HepG2 (cell line): ENCODE data around the gene ASL. TPM values are rescaled to one million over a fixed set of nuclear protein-coding genes. Genes with fewer than 3 reads are reported as not detected.
A peak's percentile ranks its signal among the peaks of the same experiment; 100 is the strongest.

Experiments
- ATF1 ChIP-seq: IDR thresholded peaks from 2 replicates; pipeline ENCODE4 v1.6.1; 2016; ENCODE audit warnings: mild to moderate bottlenecking, control low read depth
- BHLHE40 ChIP-seq: IDR thresholded peaks from 2 replicates; pipeline ENCODE4 v1.6.1; 2011; ENCODE audit warnings: low read length, improper control_type of control experiment
- CEBPB ChIP-seq: IDR thresholded peaks from 2 replicates; pipeline ENCODE4 v1.6.1; 2011; ENCODE audit warnings: low read depth, low read length, improper control_type of control experiment, borderline replicate concordance
- CTCF ChIP-seq: sonication (generic); formaldehyde crosslinking; IDR thresholded peaks from 2 replicates; pipeline ENCODE4 v1.5.0; 2020; ENCODE audit warnings: mild to moderate bottlenecking, missing genetic modification reagents, moderate library complexity
- HDAC1 ChIP-seq: sonication (generic); formaldehyde crosslinking; IDR thresholded peaks from 2 replicates; pipeline ENCODE4 v1.5.1; 2020; ENCODE audit warnings: mild to moderate bottlenecking, missing genetic modification reagents
- HDAC2 ChIP-seq: sonication (generic); formaldehyde crosslinking; IDR thresholded peaks from 2 replicates; pipeline ENCODE4 v1.4.0; 2020; ENCODE audit warnings: missing genetic modification reagents
- IRF1 ChIP-seq: sonication (generic); formaldehyde crosslinking; IDR thresholded peaks from 2 replicates; pipeline ENCODE4 v1.4.0; 2020; ENCODE audit warnings: low read depth, mild to moderate bottlenecking, missing genetic modification reagents
- KAT7 ChIP-seq: IDR thresholded peaks from 2 replicates; pipeline ENCODE4 v1.6.1; 2018; ENCODE audit warnings: borderline replicate concordance, missing compliant biosample characterization
- KLF11 ChIP-seq: IDR thresholded peaks from 2 replicates; pipeline ENCODE4 v1.6.1; 2016; ENCODE audit warnings: missing compliant biosample characterization
- MYC ChIP-seq: sonication (generic); formaldehyde crosslinking; IDR thresholded peaks from 2 replicates; pipeline ENCODE4 v1.9.0; 2021; ENCODE audit warnings: missing genetic modification reagents, borderline replicate concordance
- PAXIP1 ChIP-seq: sonication (generic); formaldehyde crosslinking; conservative IDR thresholded peaks from 2 replicates; pipeline ENCODE4 v1.4.0; 2020; ENCODE audit warnings: mild to moderate bottlenecking, missing genetic modification reagents, moderate library complexity
- SNAPC5 ChIP-seq: sonication (generic); formaldehyde crosslinking; IDR thresholded peaks from 2 replicates; pipeline ENCODE4 v1.8.1; 2023; ENCODE audit warnings: mild to moderate bottlenecking, missing genetic modification reagents, borderline replicate concordance
- TOPORS ChIP-seq: sonication (generic); formaldehyde crosslinking; IDR thresholded peaks from 2 replicates; pipeline ENCODE4 v1.8.0; 2023; ENCODE audit warnings: mild to moderate bottlenecking, missing genetic modification reagents
- ZMYM4 ChIP-seq: sonication (generic); formaldehyde crosslinking; IDR thresholded peaks from 2 replicates; pipeline ENCODE4 v1.8.1; 2023; ENCODE audit warnings: mild to moderate bottlenecking, missing genetic modification reagents
- ZNF10 ChIP-seq: sonication (generic); formaldehyde crosslinking; IDR thresholded peaks from 2 replicates; pipeline ENCODE4 v1.4.0; 2020; ENCODE audit warnings: mild to moderate bottlenecking, low read depth, missing genetic modification reagents, borderline replicate concordance
- ZNF136 ChIP-seq: sonication (generic); formaldehyde crosslinking; IDR thresholded peaks from 2 replicates; pipeline ENCODE4 v1.8.1; 2022; ENCODE audit warnings: low read depth, mild to moderate bottlenecking, moderate library complexity, missing genetic modification reagents
- ZNF562 ChIP-seq: sonication (generic); formaldehyde crosslinking; IDR thresholded peaks from 2 replicates; pipeline ENCODE4 v1.8.0; 2022; ENCODE audit warnings: missing genetic modification reagents, borderline replicate concordance
- ZNF724P ChIP-seq: sonication (generic); formaldehyde crosslinking; IDR thresholded peaks from 2 replicates; pipeline ENCODE4 v1.8.0; 2022; ENCODE audit warnings: missing genetic modification reagents, borderline replicate concordance
- ZNF781 ChIP-seq: sonication (generic); formaldehyde crosslinking; IDR thresholded peaks from 2 replicates; pipeline ENCODE4 v1.5.1; 2020; ENCODE audit warnings: borderline replicate concordance, mild to moderate bottlenecking, missing genetic modification reagents; ENCODE audit errors: not compliant biosample characterization
- ZSCAN12 ChIP-seq: sonication (generic); formaldehyde crosslinking; IDR thresholded peaks from 2 replicates; pipeline ENCODE4 v1.9.0; 2021; ENCODE audit warnings: mild to moderate bottlenecking, missing genetic modification reagents
- ZXDC ChIP-seq: sonication (generic); formaldehyde crosslinking; IDR thresholded peaks from 2 replicates; pipeline ENCODE4 v1.5.0; 2020; ENCODE audit warnings: mild to moderate bottlenecking, missing genetic modification reagents
- polyA plus RNA-seq, 8 experiments: library from polyadenylated mRNA; depleted of rRNA in 3 of 8; stranded (reverse) in 7 of 8; unstranded in 1 of 8; fragments of >200 nt; fragmentation: Illumina TruSeq in 4 of 8; extraction: Trizol in 4 of 8; gene quantifications; 2 replicates each; pipeline versions ENCODE4 v1.2.1 to v1.2.3, GENCODE V29; 2011 to 2016; ENCODE audit warnings: low read depth in 4 of 8, missing spikeins in 1 of 8, mixed read lengths in 1 of 8; ENCODE audit not compliant: insufficient read depth in 1 of 8
- total RNA-seq, 5 experiments: library from RNA; depleted of rRNA; stranded (reverse); fragments of >200 nt; fragmentation: Illumina TruSeq; extraction: Trizol; gene quantifications; 2 replicates each; pipeline ENCODE4 v1.2.3, GENCODE V29; 2016; ENCODE audit warnings: low read depth in 1 of 5

ASL gene
- total and polyA plus RNA-seq, 2 of the 13 experiments (the other 11 are each of a cell fraction or from before 2014, with no cell fraction given) = 71.4 to 96.5 TPM

- TF ChIP-seq ZXDC (CRISPR knock-in tag) (no peak), CEBPB (peak; percentile 47; the same call in 1 of the 2 replicates), MYC (no peak), ZNF10 (no peak), ZSCAN12 (CRISPR knock-in tag) (no peak), ZNF562 (CRISPR knock-in tag) (no peak), KAT7 (CRISPR knock-in tag) (no peak), ATF1 (CRISPR knock-in tag) (no peak), PAXIP1 (CRISPR knock-in tag) (peak; percentile 77), TOPORS (CRISPR knock-in tag) (no peak), ZMYM4 (no peak), IRF1 (CRISPR knock-in tag) (no peak), ZNF724P (CRISPR knock-in tag) (no peak), HDAC1 (CRISPR knock-in tag) (no peak), ZNF781 (CRISPR knock-in tag) (no peak), HDAC2 (CRISPR knock-in tag) (peak; percentile 57; the same call in 1 of the 2 replicates), BHLHE40 (no peak), SNAPC5 (no peak), ZNF136 (CRISPR knock-in tag) (no peak), CTCF (CRISPR knock-in tag) (no peak), KLF11 (CRISPR knock-in tag) (no peak)
Observed at GRCh38 chr7:66076462-66077329, 1.1 kb downstream of the ASL start (continued).
